Neuronal stem cell (in vitro differentiated cells): ENCODE measurements around the gene CGB8.
"Not testable (repeated sequence)": the region's sequence is repeated elsewhere in the genome, so short reads cannot be mapped to it uniquely, and the experiment has no call there.

Experiments used
- DNase-seq: peaks from one replicate; pipeline ENCODE4 v3.0.0-alpha.2; 2013; ENCODE audit warnings: low spot score
- H2AFZ ChIP-seq: one replicate; pipeline ENCODE4 v1.6.1; 2013; ENCODE audit warnings: mild to moderate bottlenecking, low read length, inconsistent platforms
- H2AK5ac ChIP-seq: 2 replicates; pipeline ENCODE4 v1.6.1; 2013; ENCODE audit warnings: low read depth, mild to moderate bottlenecking, inconsistent platforms, low read length, moderate library complexity, mixed read lengths
- H2BK120ac ChIP-seq: 2 replicates; pipeline ENCODE4 v1.6.1; 2013; ENCODE audit warnings: low read depth, mild to moderate bottlenecking, inconsistent platforms, low read length, moderate library complexity, mixed read lengths
- H2BK12ac ChIP-seq: one replicate; pipeline ENCODE4 v1.6.1; 2013; ENCODE audit warnings: low read length, inconsistent platforms
- H2BK15ac ChIP-seq: 2 replicates; pipeline ENCODE4 v1.6.1; 2013; ENCODE audit warnings: mild to moderate bottlenecking, low read length, inconsistent platforms, mixed read lengths
- H2BK5ac ChIP-seq: one replicate; pipeline ENCODE4 v1.6.1; 2013; ENCODE audit warnings: inconsistent platforms, mild to moderate bottlenecking, low read length, moderate library complexity
- H3K14ac ChIP-seq: one replicate; pipeline ENCODE4 v1.6.1; 2013; ENCODE audit warnings: low read length, inconsistent platforms
- H3K18ac ChIP-seq: 2 replicates; pipeline ENCODE4 v1.6.1; 2013; ENCODE audit warnings: low read length, inconsistent platforms
- H3K23ac ChIP-seq: 2 replicates; pipeline ENCODE4 v1.6.1; 2013; ENCODE audit warnings: low read depth, mild to moderate bottlenecking, mixed read lengths, low read length, inconsistent platforms; ENCODE audit not compliant: poor library complexity
- H3K27ac ChIP-seq: replicated peaks from 3 replicates; pipeline ENCODE4 v1.5.1; 2013; ENCODE audit warnings: low read length, inconsistent platforms
- H3K27me3 ChIP-seq, 3 experiments: 2 replicates each; pipeline ENCODE4 v1.6.1; 2013; ENCODE audit warnings: low read length in 3 of 3, mild to moderate bottlenecking in 2 of 3, inconsistent platforms in 1 of 3, low read depth in 1 of 3, mixed read lengths in 1 of 3, moderate library complexity in 1 of 3; ENCODE audit not compliant: control insufficient read depth in 3 of 3, insufficient read depth in 3 of 3
- H3K36me3 ChIP-seq, 2 donors: replicated peaks in 1 of 2; 2 replicates each; pipeline ENCODE4 v1.6.1; 2013; ENCODE audit warnings: low read length in 2 of 2; ENCODE audit not compliant: control insufficient read depth in 2 of 2, insufficient read depth in 2 of 2
- H3K4ac ChIP-seq: 2 replicates; pipeline ENCODE4 v1.6.1; 2013; ENCODE audit warnings: inconsistent platforms, mild to moderate bottlenecking, low read length, moderate library complexity
- H3K4me1 ChIP-seq, 2 donors: 1 replicate in 1 of 2; 2 replicates in 1 of 2; pipeline ENCODE4 v1.6.1; 2013; ENCODE audit warnings: low read length in 2 of 2, low read depth in 1 of 2; ENCODE audit not compliant: control insufficient read depth in 2 of 2, insufficient read depth in 1 of 2
- H3K4me2 ChIP-seq: one replicate; pipeline ENCODE4 v1.6.1; 2013; ENCODE audit warnings: mild to moderate bottlenecking, low read length, inconsistent platforms; ENCODE audit not compliant: insufficient read depth, poor library complexity, severe bottlenecking
- H3K4me3 ChIP-seq, 2 donors: 2 replicates each; pipeline ENCODE4 v1.5.1; 2013; ENCODE audit warnings: low read length in 2 of 2, mild to moderate bottlenecking in 2 of 2, inconsistent platforms in 1 of 2, moderate library complexity in 1 of 2
- H3K79me1 ChIP-seq: one replicate; pipeline ENCODE4 v1.6.1; 2013; ENCODE audit warnings: low read depth, mild to moderate bottlenecking, inconsistent platforms, low read length, moderate library complexity
- H3K9ac ChIP-seq: one replicate; pipeline ENCODE4 v1.6.1; 2013; ENCODE audit warnings: mild to moderate bottlenecking, low read depth, low read length, inconsistent platforms; ENCODE audit not compliant: poor library complexity
- H3K9me3 ChIP-seq, 2 donors: replicated peaks in 1 of 2; 2 replicates each; pipeline versions ENCODE3 to v1.6.1; 2013; ENCODE audit warnings: low read length in 2 of 2, mild to moderate bottlenecking in 2 of 2, inconsistent platforms in 1 of 2, low read depth in 1 of 2, mixed read lengths in 1 of 2, moderate library complexity in 1 of 2; ENCODE audit not compliant: control insufficient read depth in 2 of 2, insufficient read depth in 1 of 2
- H4K8ac ChIP-seq: one replicate; pipeline ENCODE4 v1.6.1; 2013; ENCODE audit warnings: low read depth, mild to moderate bottlenecking, inconsistent platforms, low read length, moderate library complexity
- H4K91ac ChIP-seq: one replicate; pipeline ENCODE4 v1.6.1; 2013; ENCODE audit warnings: low read length, low read depth, mild to moderate bottlenecking, inconsistent platforms; ENCODE audit not compliant: poor library complexity
- WGBS, 2 donors: extraction: QIAGEN DNeasy Blood & Tissue Kit; methylation state at CpG; one replicate each; pipeline ENCODE4 v1.1.7; 2013; ENCODE audit warnings: missing lambda C conversion rate in 2 of 2, mixed read lengths in 1 of 2; ENCODE audit not compliant: insufficient read length in 2 of 2, insufficient replicate concordance in 1 of 2; ENCODE audit errors: extremely low coverage in 2 of 2; 5-methylcytosine and 5-hydroxymethylcytosine counted together

The CGB8 gene

GRCh38 chr19:49084206-49085019, 35.5 kb upstream of the CGB8 start:
- peaks cover 6 to 7% of the 10 kb centered on the region in 2 donors for H3K4me1 ChIP-seq
- H3K18ac ChIP-seq = no peak overlapping the region
- no peak overlapping the region for H3K4ac ChIP-seq
- no peak overlapping the region for H2BK5ac ChIP-seq
- peak overlapping the region; percentile 58 for H3K4me2 ChIP-seq
- no peak overlapping the region for H3K23ac ChIP-seq
- H2AFZ ChIP-seq = peak overlapping the region; percentile 79
- no peak overlapping the region for H2BK15ac ChIP-seq
- peaks cover 17 to 32% of the 10 kb centered on the region in 2 donors for H3K36me3 ChIP-seq
- no peak overlapping the region for H4K8ac ChIP-seq
- peak overlapping the region; percentile 12 to 96 for H3K4me3 ChIP-seq
- no peak overlapping the region for H2BK12ac ChIP-seq
- H3K27ac ChIP-seq = peak overlapping the region; percentile 48
- H3K79me1 ChIP-seq = peaks cover 5% of the 10 kb centered on the region
- WGBS, 2 donors = 100% methylated on average over 1 of the region's 26 CpGs; no CpG with 5 or more reads in 1 of the 2 donors
- H3K14ac ChIP-seq = no peak overlapping the region
- peaks cover 0 to 4% (median 0%) of the 10 kb centered on the region in 3 experiments for H3K27me3 ChIP-seq
- no peak overlapping the region for H2BK120ac ChIP-seq
- H3K9ac ChIP-seq = no peak overlapping the region
- peaks cover 2 to 6% of the 10 kb centered on the region in 2 donors for H3K9me3 ChIP-seq
- DNase-seq = no peak
- no peak overlapping the region for H2AK5ac ChIP-seq
- H4K91ac ChIP-seq = no peak overlapping the region

DNA sequence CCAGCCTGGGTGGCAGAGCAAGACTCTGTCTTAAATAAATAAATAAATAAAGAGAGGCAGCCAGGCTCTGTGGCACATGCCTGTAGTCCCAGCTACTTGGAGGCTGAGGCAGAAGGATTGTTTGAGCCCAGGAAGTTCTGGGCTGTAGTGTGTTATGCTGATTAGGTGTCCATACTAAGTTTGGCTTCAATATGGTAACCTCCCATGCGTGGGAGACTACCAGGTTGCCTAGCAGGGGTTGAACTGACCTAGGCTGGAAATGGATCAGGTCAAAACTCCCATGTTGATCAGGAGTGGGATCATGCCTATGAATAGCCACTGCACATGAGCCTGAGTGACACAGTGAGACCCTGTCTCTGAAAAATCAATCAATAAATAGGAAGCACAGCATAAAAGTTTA, 32.4 kb upstream of the CGB8 start:
- H2BK5ac ChIP-seq = no peak overlapping the region
- no peak for DNase-seq
- no peak overlapping the region for H2BK12ac ChIP-seq
- H3K18ac ChIP-seq = no peak overlapping the region
- no peak overlapping the region for H4K8ac ChIP-seq
- H3K27me3 ChIP-seq = peaks cover 0 to 4% (median 0%) of the 10 kb centered on the region in 3 experiments
- H3K4ac ChIP-seq = no peak overlapping the region
- no peak overlapping the region for H3K14ac ChIP-seq
- peaks cover under 1 to 3% of the 10 kb centered on the region in 2 donors for H3K36me3 ChIP-seq
- H3K79me1 ChIP-seq = peaks cover under 1% of the 10 kb centered on the region
- H3K4me2 ChIP-seq = no peak overlapping the region
- peaks cover 2 to 6% of the 10 kb centered on the region in 2 donors for H3K9me3 ChIP-seq
- H2AFZ ChIP-seq = no peak overlapping the region
- no peak overlapping the region for H4K91ac ChIP-seq
- H2AK5ac ChIP-seq = no peak overlapping the region
- H3K23ac ChIP-seq = no peak overlapping the region
- no peak overlapping the region for H2BK15ac ChIP-seq
- H2BK120ac ChIP-seq = no peak overlapping the region
- peaks cover 1 to 2% of the 10 kb centered on the region in 2 donors for H3K4me1 ChIP-seq
- WGBS, 2 donors = no CpG with 5 or more reads among the region's 1 CpG
- H3K27ac ChIP-seq = no peak overlapping the region
- no peak overlapping the region for H3K9ac ChIP-seq
- H3K4me3 ChIP-seq = no peak overlapping the region

GRCh38 chr19:49080392-49080791, 31.5 kb upstream of the CGB8 start:
- no peak overlapping the region for H2BK120ac ChIP-seq
- no peak overlapping the region for H3K4me2 ChIP-seq
- H2AK5ac ChIP-seq = no peak overlapping the region
- DNase-seq = no peak
- no peak overlapping the region for H3K4ac ChIP-seq
- H3K14ac ChIP-seq = no peak overlapping the region
- H3K27ac ChIP-seq = no peak overlapping the region
- peaks cover 2 to 6% of the 10 kb centered on the region in 2 donors for H3K9me3 ChIP-seq
- H2BK12ac ChIP-seq = no peak overlapping the region
- WGBS, 2 donors = no CpG with 5 or more reads among the region's 4 CpGs
- H3K23ac ChIP-seq = no peak overlapping the region
- no peak overlapping the region for H2AFZ ChIP-seq
- H3K4me1 ChIP-seq = no peaks in the 10 kb centered on the region
- no peak overlapping the region for H3K18ac ChIP-seq
- no peaks in the 10 kb centered on the region for H3K36me3 ChIP-seq
- no peak overlapping the region for H3K4me3 ChIP-seq
- no peak overlapping the region for H2BK5ac ChIP-seq
- H3K79me1 ChIP-seq = no peaks in the 10 kb centered on the region
- no peak overlapping the region for H4K8ac ChIP-seq
- no peak overlapping the region for H2BK15ac ChIP-seq
- H4K91ac ChIP-seq = no peak overlapping the region
- no peak overlapping the region for H3K9ac ChIP-seq
- H3K27me3 ChIP-seq = peaks cover 0 to 4% (median 0%) of the 10 kb centered on the region in 3 experiments

DNA sequence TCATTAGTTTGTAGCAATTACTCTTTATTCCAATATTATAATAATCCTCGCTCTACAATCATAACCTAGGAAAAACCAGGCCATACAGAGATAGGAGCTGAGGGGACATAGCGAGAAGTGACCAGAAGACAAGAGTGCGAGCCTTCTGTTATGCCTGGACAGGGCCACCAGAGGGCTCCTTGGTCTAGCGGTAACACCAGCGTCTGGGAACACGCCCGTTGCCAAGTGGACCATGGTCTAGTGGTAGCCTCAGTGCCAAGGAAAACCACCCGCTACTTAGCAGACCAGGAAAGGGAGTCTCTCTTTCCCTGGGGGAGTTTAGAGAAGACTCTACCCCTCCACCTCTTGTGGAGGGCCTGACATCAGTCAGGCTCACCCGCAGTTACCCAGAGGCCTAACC, 26.0 kb upstream of the CGB8 start:
- H2BK5ac ChIP-seq, H3K4ac ChIP-seq, DNase-seq, H2BK12ac ChIP-seq, H2BK120ac ChIP-seq, H3K36me3 ChIP-seq, H3K4me2 ChIP-seq, H3K9ac ChIP-seq, H3K23ac ChIP-seq, H3K18ac ChIP-seq, H3K9me3 ChIP-seq, H3K27ac ChIP-seq, H4K8ac ChIP-seq, H2AK5ac ChIP-seq, H2AFZ ChIP-seq, H3K4me1 ChIP-seq, H4K91ac ChIP-seq, H3K79me1 ChIP-seq, H3K4me3 ChIP-seq, H3K14ac ChIP-seq, H2BK15ac ChIP-seq: not testable (repeated sequence)
- no CpG with 5 or more reads among the region's 9 CpGs for WGBS, 2 donors
- peaks cover 17 to 42% (median 42%) of the 10 kb centered on the region in 3 experiments for H3K27me3 ChIP-seq
